GM12873 (cell line): ENCODE data around the gene WDFY1.

Source experiments
- CTCF ChIP-seq: IDR thresholded peaks from 2 replicates; pipeline ENCODE4 v1.5.1; 2012; ENCODE audit warnings: low read depth, mild to moderate bottlenecking, moderate library complexity, low read length, control low read depth; ENCODE audit not compliant: insufficient read depth; ENCODE audit errors: missing control alignments

Gene WDFY1

GRCh38 chr2:223859070-223859469 lies 86.1 kb downstream of the WDFY1 start:
- no peak for TF ChIP-seq CTCF

GRCh38 chr2:223856584-223856983 lies 88.6 kb downstream of the WDFY1 start:
- TF ChIP-seq CTCF, result no peak

- no peak for TF ChIP-seq CTCF
Observed at GRCh38 chr2:223856021-223856420, 89.1 kb downstream of the WDFY1 start.

GRCh38 chr2:223855426-223855825 lies 89.7 kb downstream of the WDFY1 start:
- no peak for TF ChIP-seq CTCF

- TF ChIP-seq CTCF, result no peak
Observed at GRCh38 chr2:223854741-223855140, 90.4 kb downstream of the WDFY1 start.

- no peak for TF ChIP-seq CTCF
Observed at GRCh38 chr2:223853425-223853837, 91.7 kb downstream of the WDFY1 start.

- TF ChIP-seq CTCF, result no peak
Observed at GRCh38 chr2:223852281-223852795, 92.8 kb downstream of the WDFY1 start.

GRCh38 chr2:223847410-223847809 lies 97.7 kb downstream of the WDFY1 start:
- TF ChIP-seq CTCF, result no peak
